Activated CD8-positive, alpha-beta memory T cell treated with anti-CD3 and anti-CD28 coated beads, Interleukin-2, amount 10 ng/mL, durations not matched to agents 7 days and 5 days (primary cell): ENCODE data around the gene TNFAIP8L1. TPM values are rescaled to one million over a fixed set of nuclear protein-coding genes. Genes with fewer than 3 reads are reported as not detected.

Experiments
- ATAC-seq: fragments of 150-1000 bp; cut with Tn5 transposase; one replicate; pipeline ENCODE4 v1.10.0; 2021; ENCODE audit warnings: moderate library complexity
- CTCF ChIA-PET: fragments of 350-600 bp; sonication (Branson Sonifier 250); formaldehyde crosslinking; loops from one replicate; lab custom pipeline; 2021; ENCODE audit warnings: antibody characterized with exemption; lab: Charles Lee
- DNase-seq: peaks from one replicate; pipeline ENCODE4 v3.0.0-alpha.2; 2020
- H3K27ac Mint-ChIP-seq: one replicate; pipeline ENCODE4 v1.8.0; 2021; ENCODE audit warnings: mild to moderate bottlenecking, mixed read lengths
- H3K27me3 Mint-ChIP-seq: one replicate; pipeline ENCODE4 v1.8.0; 2021; ENCODE audit warnings: mixed read lengths
- H3K36me3 Mint-ChIP-seq: one replicate; pipeline ENCODE4 v1.8.0; 2021; ENCODE audit warnings: mild to moderate bottlenecking, mixed read lengths
- H3K4me1 Mint-ChIP-seq: one replicate; pipeline ENCODE4 v1.8.0; 2021; ENCODE audit warnings: mixed read lengths
- H3K4me3 Mint-ChIP-seq: one replicate; pipeline ENCODE4 v1.8.0; 2021; ENCODE audit warnings: mild to moderate bottlenecking, moderate library complexity, mixed read lengths
- H3K9me3 Mint-ChIP-seq: one replicate; pipeline ENCODE4 v1.8.0; 2022; ENCODE audit warnings: low read depth, mixed read lengths
- total RNA-seq, 2 experiments: library from RNA; stranded (reverse); gene quantifications; one replicate each; pipeline ENCODE4 v1.2.3, GENCODE V29; 2021

The TNFAIP8L1 gene
- total RNA-seq, 2 experiments from 2014 or later: 15.7 to 20.1 TPM

DNA sequence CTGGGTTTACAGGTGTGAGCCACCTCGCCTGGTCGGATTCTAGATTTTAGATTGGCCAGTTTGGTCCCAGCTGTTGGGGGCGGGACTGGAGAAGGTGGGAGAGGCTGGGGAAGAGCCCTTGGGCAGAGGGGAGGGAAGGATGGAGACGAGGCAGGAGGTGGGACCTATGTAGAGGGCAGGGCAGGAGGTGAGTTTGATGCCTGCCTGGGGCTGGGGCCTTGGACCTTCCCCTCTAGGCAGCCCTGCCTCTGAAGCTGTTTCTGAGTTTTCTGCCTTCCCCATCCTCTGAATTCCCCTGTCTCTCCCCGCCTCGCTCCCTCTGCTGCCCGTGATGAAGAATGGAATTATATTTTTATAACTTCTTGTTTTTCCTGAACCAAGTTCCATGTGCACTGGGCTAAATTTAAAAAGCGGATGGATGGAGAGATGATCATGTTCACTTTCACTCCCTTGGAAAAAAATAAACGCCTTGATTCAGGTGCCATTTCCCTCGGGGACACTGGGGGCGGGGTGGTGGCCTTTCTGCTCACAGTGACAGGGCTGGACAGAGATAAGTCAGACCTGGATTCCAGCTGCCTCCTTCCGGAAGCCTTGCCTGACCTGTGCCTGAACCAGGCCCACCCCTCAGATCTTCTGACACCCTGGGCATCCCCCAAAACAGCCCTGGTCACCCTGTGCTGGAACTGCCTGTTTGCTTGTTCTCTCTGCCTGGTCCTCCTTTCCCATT is 16.5 kb upstream of the TNFAIP8L1 start:
- ATAC-seq: peak; percentile 23
- CTCF ChIA-PET: interaction anchor here (0.7 to 1.4 kb wide), 2 partner anchors 13 to 58 kb away, joined by 3 to 5 read pairs (median 3); no protein-coding TSS in a partner anchor
- no peak for DNase-seq
- Mint-ChIP-seq H3K36me3 (no peaks in the 10 kb centered on the region), H3K27me3 (no peaks in the 10 kb centered on the region), H3K9me3 (no peaks in the 10 kb centered on the region), H3K27ac (no peak overlapping the region), H3K4me3 (no peak overlapping the region), H3K4me1 (no peaks in the 10 kb centered on the region)

DNA sequence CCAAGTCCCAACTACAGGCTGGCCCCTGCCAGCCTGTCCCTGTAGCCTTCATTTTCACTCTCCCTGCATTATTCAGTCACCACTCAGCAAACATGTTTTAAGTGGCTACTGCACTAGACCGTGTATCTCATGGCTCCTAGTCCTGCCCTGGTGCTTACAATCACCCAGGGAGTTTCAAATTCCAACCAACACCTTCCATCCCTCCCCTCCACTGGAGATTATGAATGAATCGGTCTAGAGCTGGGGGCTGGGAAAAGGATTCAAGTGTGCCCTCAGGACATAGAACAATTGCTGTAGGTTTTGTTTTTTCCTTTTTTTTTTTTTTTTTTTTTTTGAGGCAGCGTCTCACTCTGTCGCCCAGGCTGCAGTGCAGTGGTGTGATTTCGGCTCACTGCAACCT is 15.0 kb upstream of the TNFAIP8L1 start:
- H3K4me3 Mint-ChIP-seq: no peak overlapping the region
- CTCF ChIA-PET: no interaction called here
- H3K36me3 Mint-ChIP-seq: no peaks in the 10 kb centered on the region
- no peaks in the 10 kb centered on the region for H3K4me1 Mint-ChIP-seq
- H3K9me3 Mint-ChIP-seq: no peaks in the 10 kb centered on the region
- DNase-seq (no peak), ATAC-seq (no peak)
- H3K27ac Mint-ChIP-seq: no peak overlapping the region
- H3K27me3 Mint-ChIP-seq: no peaks in the 10 kb centered on the region

DNA sequence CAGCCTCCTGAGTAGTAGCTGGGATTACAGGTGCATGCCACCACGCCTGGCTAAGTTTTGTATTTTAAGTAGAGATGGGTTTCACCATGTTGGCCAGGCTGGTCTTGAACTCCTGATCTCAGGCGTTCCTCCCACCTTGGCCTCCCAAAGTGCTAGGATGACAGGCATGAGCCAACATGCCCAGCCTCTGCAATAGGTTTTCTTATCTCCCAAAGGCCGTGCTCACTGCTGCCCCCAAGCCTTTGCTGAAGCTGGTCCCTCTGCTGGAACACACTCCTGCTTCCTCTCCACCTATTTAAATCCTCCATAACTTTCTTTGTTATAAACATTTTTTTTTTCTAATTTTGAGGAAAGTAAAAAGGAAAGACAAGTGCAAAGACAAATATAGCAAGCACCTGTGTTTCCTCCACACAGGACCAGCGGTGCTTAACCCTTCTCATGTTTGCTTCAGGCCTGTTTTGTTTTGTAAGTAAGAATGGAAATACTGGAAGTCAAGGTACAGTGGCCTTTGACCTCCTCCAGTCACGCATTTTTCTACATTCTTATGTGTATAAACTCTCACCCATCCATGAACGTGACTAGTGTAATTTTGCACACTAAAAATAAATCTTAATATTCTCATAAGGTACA is 14.5 kb upstream of the TNFAIP8L1 start:
- Mint-ChIP-seq H3K27ac (no peak overlapping the region), H3K4me1 (no peaks in the 10 kb centered on the region), H3K4me3 (no peak overlapping the region), H3K36me3 (no peaks in the 10 kb centered on the region), H3K9me3 (no peaks in the 10 kb centered on the region), H3K27me3 (no peaks in the 10 kb centered on the region)
- CTCF ChIA-PET: no interaction called here
- ATAC-seq: no peak
- no peak for DNase-seq

DNA sequence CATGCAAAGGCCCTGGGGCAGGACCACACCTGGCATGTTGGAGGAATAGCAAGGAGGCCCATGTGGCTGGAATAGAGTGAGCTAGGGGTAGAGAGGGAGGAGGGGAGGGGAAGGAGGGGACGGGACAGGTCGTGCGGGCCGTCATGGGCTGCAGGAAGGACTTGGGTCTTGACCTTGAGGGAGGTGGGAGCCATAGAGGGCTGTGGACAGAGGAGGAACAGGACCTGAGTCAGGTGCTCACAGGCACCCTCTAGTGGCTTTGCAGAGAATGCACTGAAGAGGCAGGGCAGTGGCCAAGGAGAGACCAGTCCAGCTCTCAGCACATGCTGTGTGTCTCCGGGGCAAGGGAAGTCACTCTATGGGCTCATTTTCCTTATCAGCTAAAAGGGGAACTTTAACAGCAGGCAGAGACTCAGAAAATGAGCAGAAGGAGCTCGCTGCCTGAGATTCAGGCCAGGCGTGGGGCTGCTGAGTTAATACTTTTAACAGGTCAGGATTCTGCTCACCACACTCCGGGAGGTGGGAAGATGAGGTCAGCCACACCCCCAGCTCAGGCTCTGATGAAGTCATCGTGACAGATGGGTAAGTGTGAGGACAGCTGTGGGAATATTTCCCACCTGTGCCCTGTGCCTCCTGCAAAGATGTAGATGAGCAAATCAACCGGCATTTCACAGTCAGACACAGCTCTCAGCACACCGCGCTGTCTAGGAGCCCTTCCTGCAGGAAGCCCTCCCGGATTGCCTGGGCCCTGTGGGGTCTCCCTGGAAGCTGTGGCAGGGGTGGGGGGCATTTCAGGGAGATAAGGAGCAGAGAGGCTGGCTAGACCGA is 6.0 kb upstream of the TNFAIP8L1 start:
- H3K4me3 Mint-ChIP-seq: no peak overlapping the region

DNA sequence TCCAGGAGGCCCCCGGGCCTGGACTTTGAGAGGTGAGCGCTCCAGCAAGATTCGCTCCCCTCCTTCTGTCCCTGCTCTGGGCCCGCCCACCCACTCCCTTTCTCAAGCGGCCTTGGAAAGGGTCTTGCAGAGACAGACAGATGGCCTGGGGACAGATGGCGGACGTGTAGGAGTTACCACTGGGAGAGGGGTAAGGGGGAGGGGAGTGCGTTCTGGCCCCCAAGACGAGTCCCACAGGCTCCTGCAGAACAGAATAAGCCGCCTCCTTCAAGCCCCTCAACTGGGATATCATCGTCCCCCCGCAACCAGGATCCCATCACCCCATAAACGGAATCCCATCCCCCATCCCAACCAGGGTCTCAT is 3.6 kb upstream of the TNFAIP8L1 start:
- CTCF ChIA-PET: interaction anchor here (0.6 to 3.4 kb wide), 31 partner anchors 8 to 875 kb away, joined by 3 to 74 read pairs (median 6); partner anchors contain the start of genes FEM1A, HDGFL2 and SEMA6B
- H3K27ac Mint-ChIP-seq: no peak overlapping the region
- no peaks in the 10 kb centered on the region for H3K27me3 Mint-ChIP-seq
- DNase-seq: no peak
- no peak for ATAC-seq
- H3K4me3 Mint-ChIP-seq: peak overlapping the region; percentile 43
- H3K36me3 Mint-ChIP-seq: no peaks in the 10 kb centered on the region
- peaks cover 42% of the 10 kb centered on the region for H3K4me1 Mint-ChIP-seq
- no peaks in the 10 kb centered on the region for H3K9me3 Mint-ChIP-seq

More for the DNA sequence above, 6.0 kb upstream of the TNFAIP8L1 start:
- ATAC-seq: peak; percentile 59
- Mint-ChIP-seq H3K27ac (no peak overlapping the region), H3K27me3 (no peaks in the 10 kb centered on the region), H3K36me3 (no peaks in the 10 kb centered on the region), H3K9me3 (no peaks in the 10 kb centered on the region), H3K4me1 (peaks cover 29% of the 10 kb centered on the region)
- peak; percentile 70 for DNase-seq
- CTCF ChIA-PET: interaction anchor here (0.7 to 3.3 kb wide), 22 partner anchors 10 to 1590 kb away, joined by 3 to 22 read pairs (median 3); partner anchors contain the start of genes FEM1A, KDM4B and SEMA6B

DNA sequence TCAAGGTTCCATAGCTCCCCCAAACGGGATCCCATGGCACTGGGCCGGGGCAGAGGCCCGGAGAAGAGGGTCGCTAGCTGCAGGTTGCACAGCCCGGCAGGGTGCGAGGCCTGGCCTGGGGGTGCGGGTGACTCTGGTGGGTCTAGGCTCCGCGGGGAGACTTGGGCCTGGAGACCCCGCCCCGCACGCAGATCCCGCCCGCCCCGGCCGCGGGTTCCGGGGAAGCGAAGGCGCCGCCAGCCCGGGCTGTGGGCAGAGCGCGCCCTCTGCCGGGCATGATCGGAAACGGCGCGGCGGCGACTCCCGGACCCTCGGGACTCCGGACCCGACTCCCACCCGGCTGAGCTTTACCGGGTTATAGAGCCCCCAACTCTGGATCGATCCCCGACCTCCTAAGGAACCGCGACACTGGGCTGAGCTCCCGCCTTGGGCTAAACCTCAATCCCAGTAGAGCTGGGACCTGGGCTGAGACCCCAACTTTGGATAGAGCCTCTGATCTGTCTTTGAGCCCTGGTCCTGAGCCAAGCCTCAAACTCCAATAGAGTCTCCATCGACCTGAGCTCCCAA is 3.1 kb upstream of the TNFAIP8L1 start:
- no peaks in the 10 kb centered on the region for H3K36me3 Mint-ChIP-seq

DNA sequence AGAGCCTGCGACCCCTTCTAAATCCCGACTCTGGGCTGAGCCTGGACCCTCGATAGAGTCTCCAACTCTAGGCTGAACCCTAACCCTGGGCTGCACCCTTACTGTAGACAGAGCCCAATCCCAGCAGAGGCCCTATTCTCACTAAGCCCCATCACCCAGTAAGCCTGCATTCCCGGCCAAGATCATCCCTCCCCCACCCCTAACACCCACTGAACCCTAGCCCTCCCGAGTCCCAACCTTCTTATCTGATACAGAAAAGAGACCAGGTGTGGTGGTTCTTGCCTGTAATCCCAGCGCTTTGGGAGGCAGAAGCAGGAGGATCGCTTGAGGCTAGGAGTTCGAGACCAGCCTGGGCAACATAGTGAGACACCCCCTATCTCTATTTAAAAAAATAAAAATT is 2.6 kb upstream of the TNFAIP8L1 start:
- H3K27me3 Mint-ChIP-seq: no peaks in the 10 kb centered on the region
- no peak overlapping the region for H3K27ac Mint-ChIP-seq
- H3K4me3 Mint-ChIP-seq: no peak overlapping the region
- no peak for ATAC-seq
- no peaks in the 10 kb centered on the region for H3K9me3 Mint-ChIP-seq
- no peak for DNase-seq
- no peaks in the 10 kb centered on the region for H3K36me3 Mint-ChIP-seq
- peaks cover 46% of the 10 kb centered on the region for H3K4me1 Mint-ChIP-seq
- CTCF ChIA-PET: interaction anchor here (1.0 to 3.4 kb wide), 31 partner anchors 8 to 431 kb away, joined by 3 to 74 read pairs (median 6); partner anchors contain the start of genes FEM1A, HDGFL2 and SEMA6B

More for the DNA sequence above, 3.1 kb upstream of the TNFAIP8L1 start:
- no peaks in the 10 kb centered on the region for H3K9me3 Mint-ChIP-seq
- DNase-seq (peak; percentile 79), ATAC-seq (peak; percentile 17)
- H3K4me3 Mint-ChIP-seq: peak overlapping the region; percentile 43
- H3K27ac Mint-ChIP-seq: no peak overlapping the region
- H3K27me3 Mint-ChIP-seq: no peaks in the 10 kb centered on the region
- CTCF ChIA-PET: interaction anchor here (0.6 to 3.4 kb wide), 34 partner anchors 8 to 875 kb away, joined by 3 to 74 read pairs (median 6); partner anchors contain the start of genes FEM1A, HDGFL2 and SEMA6B
- peaks cover 44% of the 10 kb centered on the region for H3K4me1 Mint-ChIP-seq

DNA sequence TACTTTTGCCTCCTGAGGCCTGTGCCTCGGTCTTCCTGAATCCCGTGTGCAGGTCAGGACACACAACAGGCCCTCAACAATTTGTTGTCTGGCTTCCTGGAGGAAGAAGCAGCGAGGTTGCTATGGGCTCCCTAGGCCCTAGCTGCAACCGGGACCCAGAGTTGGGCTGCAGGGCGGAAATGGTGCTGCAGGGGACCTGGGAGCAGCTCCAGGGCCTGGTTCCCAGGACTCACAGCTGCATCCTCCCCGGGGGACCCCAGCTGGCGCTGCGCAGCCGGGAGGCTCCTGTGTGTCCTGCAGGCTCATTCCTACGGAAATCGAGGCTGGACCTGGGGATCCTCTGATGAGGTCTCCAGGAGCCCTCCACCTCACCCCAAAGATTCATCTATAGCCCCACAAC is 999 bp upstream of the TNFAIP8L1 start:
- no peaks in the 10 kb centered on the region for H3K27me3 Mint-ChIP-seq
- no peak for ATAC-seq
- H3K4me1 Mint-ChIP-seq: peaks cover 43% of the 10 kb centered on the region

DNA sequence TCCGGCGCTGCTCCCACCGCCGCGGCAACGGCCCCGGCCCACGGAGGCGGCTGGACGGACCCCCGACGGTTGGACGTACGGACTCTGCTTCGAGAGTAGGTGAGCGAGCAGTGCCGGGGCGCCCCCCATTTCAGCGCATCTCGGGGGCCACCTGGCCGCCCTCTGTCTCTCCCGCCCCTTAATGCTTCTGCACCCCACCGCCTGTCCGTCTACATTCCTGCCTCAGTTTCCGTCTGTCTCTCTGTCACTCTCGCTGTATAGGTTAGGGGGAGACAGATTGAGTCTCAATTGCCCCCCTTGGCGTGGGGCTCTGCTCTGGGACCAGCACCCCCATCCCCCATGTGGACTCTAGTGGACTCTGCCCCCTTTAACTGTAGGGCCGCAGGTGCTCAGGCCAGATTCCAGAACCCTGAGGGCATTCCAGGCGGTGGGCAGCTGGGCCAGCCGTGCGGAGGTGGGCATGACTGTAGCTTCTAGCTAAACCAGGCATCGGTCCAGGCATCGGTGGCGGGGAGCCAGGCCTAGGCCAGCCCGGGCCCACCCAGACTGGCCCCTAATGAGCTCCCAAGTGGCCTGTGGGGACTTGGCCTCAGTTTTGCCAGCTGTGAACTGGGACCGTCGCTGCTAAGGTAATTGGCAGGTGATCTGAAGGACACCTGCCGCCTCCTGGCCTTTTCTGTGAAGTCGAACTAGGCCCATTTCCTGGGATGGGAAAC is 373 bp downstream of the TNFAIP8L1 start:
- H3K4me3 Mint-ChIP-seq: peak overlapping the region; percentile 93
- H3K27me3 Mint-ChIP-seq: no peaks in the 10 kb centered on the region
- peak overlapping the region; percentile 87 for H3K27ac Mint-ChIP-seq
- ATAC-seq (no peak), DNase-seq (no peak)
- peaks cover 33% of the 10 kb centered on the region for H3K4me1 Mint-ChIP-seq
- CTCF ChIA-PET: interaction anchor here (0.7 to 1.1 kb wide), 3 partner anchors 11 to 63 kb away, joined by 3 read pairs; no protein-coding TSS in a partner anchor
- H3K36me3 Mint-ChIP-seq: no peaks in the 10 kb centered on the region
- H3K9me3 Mint-ChIP-seq: no peaks in the 10 kb centered on the region

More for the DNA sequence above, 999 bp upstream of the TNFAIP8L1 start:
- H3K27ac Mint-ChIP-seq: peak overlapping the region; percentile 93
- CTCF ChIA-PET: interaction anchor here (1.5 to 3.4 kb wide), 6 partner anchors 49 to 167 kb away, joined by 6 to 74 read pairs (median 12); partner anchors contain the start of genes FEM1A and HDGFL2
- DNase-seq: no peak
- no peaks in the 10 kb centered on the region for H3K36me3 Mint-ChIP-seq
- no peak overlapping the region for H3K4me3 Mint-ChIP-seq
- H3K9me3 Mint-ChIP-seq: no peaks in the 10 kb centered on the region

DNA sequence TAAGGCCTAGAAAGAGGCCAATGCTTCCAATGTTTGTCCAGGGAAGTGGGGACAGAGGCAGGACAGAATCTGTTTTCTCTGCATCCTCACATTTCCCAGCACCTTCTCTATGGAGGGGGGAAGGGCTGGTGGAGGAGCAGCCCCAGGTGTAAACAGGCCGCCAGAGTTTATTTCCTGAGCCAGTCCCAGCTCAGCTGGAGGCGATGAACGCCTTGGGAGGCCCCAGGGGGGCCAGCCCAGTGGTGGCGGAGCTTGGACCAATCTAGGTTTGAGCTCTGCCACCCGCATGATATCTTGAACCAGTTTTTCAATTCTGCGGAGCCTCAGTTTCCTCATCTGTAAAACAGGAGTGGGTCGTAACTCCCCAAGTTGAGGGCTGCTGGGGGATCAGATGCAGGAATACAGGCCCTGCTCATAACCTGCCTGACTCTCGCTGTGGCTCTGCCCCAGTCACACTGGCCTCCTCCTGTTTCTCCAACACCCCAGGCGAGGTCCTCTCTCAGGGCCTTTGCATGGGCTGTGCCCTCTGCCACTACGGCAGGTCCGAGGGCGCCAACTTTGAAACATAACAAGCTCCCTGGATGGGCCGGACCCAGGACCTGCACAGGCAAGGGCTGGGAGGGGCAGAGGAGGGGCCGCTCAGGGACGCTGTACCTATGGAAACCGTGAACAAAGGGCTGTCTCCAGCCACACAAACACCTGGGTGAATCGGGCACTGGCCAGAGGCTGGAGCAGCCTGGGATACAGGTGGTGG is 1.1 kb downstream of the TNFAIP8L1 start:
- H3K27ac Mint-ChIP-seq: peak overlapping the region; percentile 46
- no peaks in the 10 kb centered on the region for H3K27me3 Mint-ChIP-seq
- H3K4me1 Mint-ChIP-seq: peaks cover 28% of the 10 kb centered on the region
- no peak for DNase-seq
- CTCF ChIA-PET: interaction anchor here (1.0 to 1.1 kb wide), 2 partner anchors 11 to 17 kb away, joined by 3 read pairs; no protein-coding TSS in a partner anchor
- no peaks in the 10 kb centered on the region for H3K9me3 Mint-ChIP-seq
- H3K36me3 Mint-ChIP-seq: no peaks in the 10 kb centered on the region
- H3K4me3 Mint-ChIP-seq: peak overlapping the region; percentile 93
- ATAC-seq: no peak

DNA sequence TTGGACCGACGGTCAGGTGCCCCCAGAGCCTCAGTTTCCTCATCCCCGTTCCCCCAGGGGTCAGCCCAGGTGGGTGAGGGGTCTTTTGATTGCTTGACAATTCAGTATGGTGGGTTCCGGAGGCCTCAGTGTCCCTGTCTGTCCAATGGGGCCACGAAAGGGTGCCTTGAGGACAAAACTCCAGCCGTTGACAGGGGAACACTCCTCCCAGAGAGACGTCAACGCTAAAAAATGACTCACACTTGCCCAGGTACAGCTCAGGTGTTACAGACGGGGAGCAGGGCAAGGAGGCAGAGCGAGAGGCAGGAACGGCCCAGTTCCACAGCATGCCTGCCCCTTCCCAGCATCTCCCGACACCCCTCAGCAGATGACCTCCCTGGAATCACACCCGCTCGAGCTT is 1.8 kb downstream of the TNFAIP8L1 start:
- DNase-seq (no peak), ATAC-seq (no peak)
- CTCF ChIA-PET: interaction anchor here (1.1 kb wide), 1 partner anchor 65 kb away, joined by 4 read pairs; no protein-coding TSS in a partner anchor
- Mint-ChIP-seq H3K36me3 (peaks cover 2% of the 10 kb centered on the region), H3K4me3 (no peak overlapping the region), H3K9me3 (no peaks in the 10 kb centered on the region), H3K4me1 (peaks cover 26% of the 10 kb centered on the region), H3K27ac (no peak overlapping the region), H3K27me3 (no peaks in the 10 kb centered on the region)
